GM10248 (cell line): ENCODE data around the gene HSDL1.

Experiments
- CTCF ChIA-PET: fragments of 300-600 bp; sonication (Branson Sonifier 250); formaldehyde crosslinking; extraction: SDS; loops from one replicate; lab custom pipeline; 2021; ENCODE audit warnings: antibody characterized with exemption; lab: Yijun Ruan, JAX
- POLR2A ChIA-PET: fragments of 350-650 bp; sonication (Branson Sonifier 250); formaldehyde crosslinking; extraction: SDS; loops from one replicate; lab custom pipeline; 2020; ENCODE audit warnings: antibody characterized with exemption; lab: Yijun Ruan, JAX
- DNase-seq: peaks from one replicate; pipeline ENCODE4 v3.0.0; 2012; ENCODE audit errors: extremely low spot score
- CTCF ChIP-seq: IDR thresholded peaks from 2 replicates; pipeline ENCODE4 v1.5.1; 2012; ENCODE audit warnings: mild to moderate bottlenecking, low read depth; ENCODE audit errors: extremely low read depth, missing control alignments, control extremely low read depth

The HSDL1 gene

GRCh38 chr16:84178146-84178765, 33.3 kb upstream of the HSDL1 start:
- no peak for DNase-seq
- ChIA-PET CTCF (interaction anchor here (1.6 to 4.0 kb wide), 4 partner anchors 9 to 93 kb away, joined by 3 to 39 read pairs (median 8); partner anchors contain the start of gene TAF1C), POLR2A (no interaction called here)
- TF ChIP-seq CTCF = no peak

- DNase-seq = no peak
- ChIA-PET CTCF (interaction anchor here (1.6 to 4.0 kb wide), 4 partner anchors 10 to 93 kb away, joined by 3 to 39 read pairs (median 8); partner anchors contain the start of gene TAF1C), POLR2A (no interaction called here)
- no peak for TF ChIP-seq CTCF
Measured at GRCh38 chr16:84177741-84178073, 32.7 kb upstream of the HSDL1 start.

DNA sequence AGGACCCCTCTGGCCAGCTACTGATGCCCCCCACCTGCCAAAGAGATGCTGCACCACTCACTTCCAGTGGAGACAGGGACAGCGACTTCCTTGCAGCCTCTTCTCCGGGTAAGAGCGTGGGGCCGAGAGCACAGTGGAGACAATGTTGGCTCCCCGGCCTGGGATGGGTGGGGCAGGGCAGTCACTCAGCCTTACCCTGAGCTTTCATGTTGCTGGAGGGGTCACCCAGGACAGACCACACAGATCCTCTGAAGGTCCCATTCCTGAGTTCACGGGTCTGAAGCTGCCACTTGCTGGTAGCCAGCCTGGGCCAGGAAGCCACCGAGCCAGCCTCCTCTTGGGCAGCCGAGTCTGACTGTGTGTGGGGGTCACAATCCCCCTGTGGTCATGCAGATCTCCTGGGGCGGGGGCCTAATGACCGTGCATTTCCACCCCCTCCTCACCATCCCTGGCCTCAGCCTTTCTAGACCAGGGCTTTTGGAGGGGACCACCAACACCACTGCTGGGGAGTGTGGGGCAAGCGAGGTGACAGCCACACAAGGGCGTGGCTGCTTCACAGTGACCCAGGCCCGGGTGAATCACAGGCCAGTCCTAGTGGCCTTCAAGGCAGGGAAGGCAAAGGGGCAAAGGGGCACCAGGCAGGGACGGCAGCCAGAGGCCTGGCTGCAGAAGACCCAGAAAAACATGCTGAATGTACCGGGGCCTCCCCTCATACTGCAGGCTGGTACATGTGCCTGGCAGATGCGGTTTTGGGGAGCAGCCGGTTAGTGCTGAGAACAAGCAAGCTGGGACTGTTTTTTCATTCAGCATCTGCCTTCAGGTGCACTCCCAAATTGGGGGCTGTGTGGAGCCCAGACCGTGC, 31.4 kb upstream of the HSDL1 start:
- no peak for TF ChIP-seq CTCF
- POLR2A ChIA-PET = interaction anchor here (0.5 kb wide), 1 partner anchor 20 kb away, joined by 3 read pairs; no protein-coding TSS in a partner anchor
- CTCF ChIA-PET = interaction anchor here (0.7 to 4.0 kb wide), 5 partner anchors 8 to 88 kb away, joined by 3 to 39 read pairs (median 3); partner anchors contain the start of gene TAF1C
- no peak for DNase-seq

DNA sequence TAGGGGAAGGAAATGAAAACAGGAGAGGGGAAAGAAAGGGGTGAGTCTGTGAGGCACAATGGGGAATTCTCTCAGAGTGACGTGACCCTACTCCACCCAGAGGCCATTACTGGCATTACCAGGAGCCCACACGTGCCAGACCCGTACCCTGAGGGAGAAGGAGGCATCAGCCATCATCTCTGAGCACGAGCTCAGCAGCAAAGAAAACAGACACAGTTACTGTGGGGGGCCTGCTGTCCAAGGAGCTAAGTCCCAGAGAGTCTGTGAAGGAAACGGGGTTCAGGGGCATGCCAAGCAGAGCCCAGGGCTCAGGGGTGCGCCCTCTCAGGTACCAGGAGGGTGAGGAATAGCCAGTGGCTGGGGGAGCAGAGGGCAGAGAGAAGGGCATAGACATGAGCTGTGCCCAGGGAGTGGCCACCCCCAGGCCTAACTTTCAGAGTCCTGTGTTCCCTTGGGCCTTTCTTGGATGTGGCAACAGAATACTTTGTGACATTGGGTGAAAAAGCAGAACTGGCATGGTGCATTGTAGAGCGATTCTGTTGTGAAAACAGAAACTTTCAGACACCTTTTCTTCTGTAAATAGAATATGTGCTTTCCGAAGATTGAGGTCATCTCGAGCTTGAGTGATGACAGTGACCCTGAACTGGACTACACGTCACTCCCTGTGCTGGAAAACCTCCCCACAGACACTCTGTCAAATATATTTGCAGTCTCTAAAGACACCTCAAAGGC, 30.5 kb upstream of the HSDL1 start:
- POLR2A ChIA-PET = no interaction called here
- DNase-seq = peak; percentile 75

DNA sequence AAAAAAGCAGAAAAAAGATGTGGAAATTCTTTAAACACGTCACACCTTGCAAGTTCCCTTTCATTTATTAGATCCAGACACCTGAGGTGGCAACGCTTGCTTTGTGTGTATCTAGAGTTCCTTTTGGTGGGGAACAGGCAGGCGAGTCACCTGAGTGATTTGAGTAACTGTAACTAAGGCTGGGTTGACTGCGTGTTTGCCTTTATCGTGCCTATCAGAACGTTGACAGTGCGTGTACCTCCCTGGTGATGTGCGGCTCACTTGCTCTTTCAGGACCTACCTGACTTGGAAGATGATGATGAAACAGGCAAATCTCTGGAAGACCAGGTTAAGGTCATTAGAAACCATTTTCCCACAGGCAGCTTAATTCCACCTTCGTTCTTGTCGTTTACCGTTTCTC, 29.4 kb upstream of the HSDL1 start:
- TF ChIP-seq CTCF = no peak
- ChIA-PET CTCF (interaction anchor here (0.7 to 2.3 kb wide), 4 partner anchors 13 to 90 kb away, joined by 3 to 5 read pairs (median 4); partner anchors contain the start of gene TAF1C), POLR2A (no interaction called here)
- DNase-seq = no peak

More for the DNA sequence above, 30.5 kb upstream of the HSDL1 start:
- no peak for TF ChIP-seq CTCF
- CTCF ChIA-PET = interaction anchor here (0.7 to 4.0 kb wide), 5 partner anchors 8 to 91 kb away, joined by 3 to 39 read pairs (median 3); partner anchors contain the start of gene TAF1C

GRCh38 chr16:84169765-84170310, 24.9 kb upstream of the HSDL1 start:
- DNase-seq = no peak
- CTCF ChIA-PET = interaction anchor here (1.2 to 3.8 kb wide), 3 partner anchors 15 to 213 kb away, joined by 4 to 25 read pairs (median 5); partner anchors contain the start of gene TAF1C
- POLR2A ChIA-PET = no interaction called here
- no peak for TF ChIP-seq CTCF
